Measurements from ENCODE around the gene SOST.

The SOST gene

DNA sequence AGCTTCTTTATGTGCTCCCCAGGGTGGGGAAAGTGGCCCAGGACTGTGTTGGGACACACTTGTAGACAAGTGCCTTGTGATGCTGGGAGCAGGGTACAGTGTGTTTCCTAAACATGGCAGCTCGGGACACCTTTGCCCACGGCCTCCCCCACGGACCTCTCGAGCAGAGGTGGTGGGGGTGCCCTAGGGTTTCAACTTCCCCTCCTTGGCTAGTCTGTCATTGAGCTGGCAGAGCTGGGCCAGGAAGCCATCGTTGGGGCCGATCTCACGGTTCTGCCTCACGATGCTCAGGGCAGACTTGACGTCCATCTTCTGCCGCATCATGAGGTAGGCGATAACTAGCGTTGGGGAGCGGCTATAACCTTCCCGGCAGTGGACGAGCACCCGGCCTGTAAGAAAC lies 10.8 kb upstream of the SOST start:
- in situ Hi-C loops (cut with HindIII; ENCODE audit: low sequenced_read_pairs) = no loop called here
- H3K4me3 ChIP-seq (ENCODE audit: low read depth, low read length) = no peak overlapping the region
- no peak for DNase-seq (ENCODE audit: low read depth)
- TF ChIP-seq, protein P1, sequence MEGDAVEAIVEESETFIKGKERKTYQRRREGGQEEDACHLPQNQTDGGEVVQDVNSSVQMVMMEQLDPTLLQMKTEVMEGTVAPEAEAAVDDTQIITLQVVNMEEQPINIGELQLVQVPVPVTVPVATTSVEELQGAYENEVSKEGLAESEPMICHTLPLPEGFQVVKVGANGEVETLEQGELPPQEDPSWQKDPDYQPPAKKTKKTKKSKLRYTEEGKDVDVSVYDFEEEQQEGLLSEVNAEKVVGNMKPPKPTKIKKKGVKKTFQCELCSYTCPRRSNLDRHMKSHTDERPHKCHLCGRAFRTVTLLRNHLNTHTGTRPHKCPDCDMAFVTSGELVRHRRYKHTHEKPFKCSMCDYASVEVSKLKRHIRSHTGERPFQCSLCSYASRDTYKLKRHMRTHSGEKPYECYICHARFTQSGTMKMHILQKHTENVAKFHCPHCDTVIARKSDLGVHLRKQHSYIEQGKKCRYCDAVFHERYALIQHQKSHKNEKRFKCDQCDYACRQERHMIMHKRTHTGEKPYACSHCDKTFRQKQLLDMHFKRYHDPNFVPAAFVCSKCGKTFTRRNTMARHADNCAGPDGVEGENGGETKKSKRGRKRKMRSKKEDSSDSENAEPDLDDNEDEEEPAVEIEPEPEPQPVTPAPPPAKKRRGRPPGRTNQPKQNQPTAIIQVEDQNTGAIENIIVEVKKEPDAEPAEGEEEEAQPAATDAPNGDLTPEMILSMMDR (IDR thresholded peaks at IDR 0.05; ENCODE audit: low read depth, low read length, missing control alignments) = no peak

DNA sequence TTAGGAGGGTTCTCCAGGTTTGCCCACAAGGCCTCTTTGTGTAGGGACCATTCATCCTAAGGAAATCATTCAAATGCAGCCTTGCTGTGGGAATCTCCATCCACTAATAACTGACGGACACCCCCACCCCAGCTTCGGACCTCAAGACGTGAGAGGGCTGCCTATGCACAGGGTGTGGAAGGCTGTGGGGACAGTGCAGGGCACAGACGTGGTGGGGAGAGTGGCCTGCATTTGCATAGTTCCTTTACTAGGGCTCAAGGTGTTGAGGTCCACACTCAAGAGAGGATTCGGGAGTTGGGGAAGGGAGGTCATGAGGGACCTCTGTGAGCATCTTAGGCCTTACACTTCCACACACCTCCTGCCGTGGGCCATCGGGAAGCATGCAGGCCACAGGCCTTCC lies 10.4 kb upstream of the SOST start:
- DNase-seq (ENCODE audit: low read depth) = no peak
- TF ChIP-seq, protein P1 (IDR thresholded peaks at IDR 0.05; ENCODE audit: low read depth, low read length, missing control alignments) = no peak
- no peak overlapping the region for H3K4me3 ChIP-seq (ENCODE audit: low read depth, low read length)
- in situ Hi-C loops (cut with HindIII; ENCODE audit: low sequenced_read_pairs) = no loop called here

DNA sequence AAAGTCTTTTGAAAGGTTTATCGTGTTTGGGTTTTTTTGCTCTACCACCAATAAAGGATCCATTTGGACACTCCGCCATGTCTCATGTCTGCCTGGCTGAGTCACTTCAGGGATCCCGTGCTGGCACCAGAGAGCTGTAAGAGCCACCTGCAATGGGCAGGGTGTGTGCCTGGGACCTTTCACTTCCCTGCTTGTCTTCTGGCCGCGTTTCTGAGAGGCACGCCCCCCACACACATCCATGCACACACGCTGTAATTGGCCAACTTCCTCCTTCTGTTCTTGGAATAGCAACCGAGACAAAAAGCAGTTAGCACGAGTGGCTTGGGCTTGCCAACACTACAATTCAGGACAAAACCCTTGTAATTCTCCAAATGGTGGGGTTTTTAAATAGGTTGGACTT lies 9.8 kb upstream of the SOST start:
- TF ChIP-seq, protein P1 (IDR thresholded peaks at IDR 0.05; ENCODE audit: low read depth, low read length, missing control alignments) = no peak
- H3K4me3 ChIP-seq (ENCODE audit: low read depth, low read length) = no peak overlapping the region
- in situ Hi-C loops (cut with HindIII; ENCODE audit: low sequenced_read_pairs) = no loop called here
- no peak for DNase-seq (ENCODE audit: low read depth)

DNA sequence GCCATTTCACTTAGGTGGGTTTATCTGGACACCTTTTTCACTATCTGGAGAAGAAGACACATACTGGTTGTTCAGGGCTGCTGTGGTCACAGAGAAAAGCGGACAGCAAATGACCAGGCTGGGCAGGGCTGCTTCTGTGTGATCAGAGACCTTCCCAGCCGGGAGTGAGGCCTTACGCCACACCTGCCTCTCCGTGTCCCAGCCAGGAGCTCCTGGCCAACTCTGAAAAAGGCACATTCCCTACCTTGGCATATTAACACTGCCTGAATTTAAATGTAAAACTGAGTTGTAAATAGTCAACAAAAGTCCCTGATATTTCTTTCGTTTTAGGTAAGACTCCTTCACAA lies 9.1 kb upstream of the SOST start:
- TF ChIP-seq, protein P1 (IDR thresholded peaks at IDR 0.05; ENCODE audit: low read depth, low read length, missing control alignments) = no peak
- in situ Hi-C loops (cut with HindIII; ENCODE audit: low sequenced_read_pairs) = no loop called here
- no peak for DNase-seq (ENCODE audit: low read depth)
- H3K4me3 ChIP-seq (ENCODE audit: low read depth, low read length) = no peak overlapping the region

DNA sequence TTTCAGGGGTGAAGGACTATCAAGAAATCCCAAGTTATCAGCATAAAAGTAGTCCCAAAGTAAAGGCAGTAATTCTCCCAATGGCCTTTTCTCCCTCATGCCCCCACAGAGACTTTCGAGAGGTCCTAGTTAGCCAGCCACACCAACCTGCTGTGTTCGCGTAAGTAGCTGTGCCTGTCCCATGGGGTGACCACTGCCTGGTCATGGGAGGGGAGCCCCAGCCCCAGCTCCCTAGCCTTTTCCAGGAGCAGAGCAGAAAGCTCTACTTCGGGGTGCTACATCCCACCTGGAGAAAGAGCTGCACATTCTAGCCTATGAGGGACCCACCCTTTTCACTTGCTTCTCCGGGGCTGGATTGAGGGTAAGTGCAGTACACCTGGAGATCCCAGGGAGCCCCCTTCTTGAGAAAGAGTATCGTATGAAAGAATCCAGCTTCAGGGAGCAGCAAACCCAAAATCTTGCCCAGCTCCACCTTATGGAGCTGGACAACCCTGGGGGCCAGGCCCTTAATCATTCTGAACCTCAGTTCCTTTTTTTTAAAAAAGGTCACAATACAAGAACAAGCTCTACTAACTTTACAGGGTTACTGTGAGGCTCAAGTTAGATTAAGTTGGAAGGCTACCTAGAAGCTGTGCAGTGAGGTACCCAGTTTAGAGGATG lies 8.6 kb upstream of the SOST start:
- in situ Hi-C loops (cut with HindIII; ENCODE audit: low sequenced_read_pairs) = no loop called here
- DNase-seq (ENCODE audit: low read depth) = no peak
- TF ChIP-seq, protein P1 (IDR thresholded peaks at IDR 0.05; ENCODE audit: low read depth, low read length, missing control alignments) = no peak
- H3K4me3 ChIP-seq (ENCODE audit: low read depth, low read length) = no peak overlapping the region

DNA sequence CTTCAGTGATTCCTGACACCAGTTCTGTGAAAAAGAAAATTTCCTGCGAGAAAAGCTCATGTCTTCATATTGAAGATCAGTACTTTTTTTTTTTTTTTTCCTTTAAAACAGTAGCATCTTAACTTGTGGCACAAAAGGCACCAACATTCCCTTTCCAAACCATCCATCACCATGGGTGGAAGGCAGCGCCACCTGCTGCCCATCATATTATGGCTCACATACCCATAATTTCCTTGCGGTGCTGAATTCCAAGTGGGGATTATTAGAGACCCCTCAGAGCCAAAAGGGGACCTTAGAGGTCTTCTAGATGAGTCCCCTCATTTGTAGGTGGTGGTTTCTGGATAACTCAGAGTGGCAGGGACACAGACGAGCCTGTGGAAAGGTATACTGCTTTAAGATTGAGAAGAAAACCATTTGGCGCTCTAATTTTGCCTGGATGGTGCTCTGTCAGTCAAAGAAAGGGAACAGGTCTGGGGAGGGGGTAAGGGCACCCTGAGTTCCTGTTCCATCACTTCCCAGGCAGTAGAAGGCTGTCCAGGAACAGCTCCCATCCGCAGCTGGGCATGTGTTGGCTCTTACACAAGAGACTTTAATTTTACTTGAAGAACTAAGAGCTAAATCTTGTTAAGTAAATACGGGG lies 7.9 kb upstream of the SOST start:
- in situ Hi-C loops (cut with HindIII; ENCODE audit: low sequenced_read_pairs) = no loop called here
- no peak for DNase-seq (ENCODE audit: low read depth)
- no peak overlapping the region for H3K4me3 ChIP-seq (ENCODE audit: low read depth, low read length)
- TF ChIP-seq, protein P1 (IDR thresholded peaks at IDR 0.05; ENCODE audit: low read depth, low read length, missing control alignments) = peak; percentile 88

Data from astrocyte of the cerebellum (primary cell).